22Rv1 (cell line): ENCODE measurements around the gene UTF1.

Experiments used
- H3K27ac ChIP-seq: fragments of 450-650 bp; 2 replicates; pipeline ENCODE4 v1.5.1; 2017
- CTCF ChIP-seq: fragments of 450-650 bp; IDR thresholded peaks from 2 replicates; pipeline ENCODE4 v1.5.1; 2017; ENCODE audit warnings: mild to moderate bottlenecking
- ZFX ChIP-seq: fragments of 450-650 bp; IDR thresholded peaks from 2 replicates; pipeline ENCODE4 v1.6.1; 2017; ENCODE audit warnings: antibody characterized with exemption, borderline replicate concordance

UTF1 gene

GRCh38 chr10:133185916-133186315 lies 44.1 kb upstream of the UTF1 start:
- H3K27ac ChIP-seq = no peak overlapping the region
- no peak for TF ChIP-seq ZFX
- no peak for TF ChIP-seq CTCF

GRCh38 chr10:133186416-133187090 lies 43.5 kb upstream of the UTF1 start:
- no peak overlapping the region for H3K27ac ChIP-seq
- TF ChIP-seq CTCF (no peak), ZFX (no peak)

GRCh38 chr10:133187091-133187905 lies 42.7 kb upstream of the UTF1 start:
- H3K27ac ChIP-seq = no peak overlapping the region
- no peak for TF ChIP-seq CTCF

GRCh38 chr10:133187906-133188681 lies 41.9 kb upstream of the UTF1 start:
- H3K27ac ChIP-seq = no peak overlapping the region

GRCh38 chr10:133189256-133189655 lies 40.8 kb upstream of the UTF1 start:
- no peak overlapping the region for H3K27ac ChIP-seq
- TF ChIP-seq CTCF = no peak
- no peak for TF ChIP-seq ZFX

More at GRCh38 chr10:133187906-133188681, 41.9 kb upstream of the UTF1 start:
- TF ChIP-seq ZFX (no peak), CTCF (no peak)

- no peak for TF ChIP-seq CTCF
- no peak for TF ChIP-seq ZFX
- H3K27ac ChIP-seq = no peak overlapping the region
Measured at GRCh38 chr10:133189726-133190125, 40.3 kb upstream of the UTF1 start.
